ENCODE results near the gene PGAM5. TPM values are rescaled to one million over a fixed set of nuclear protein-coding genes. Genes with fewer than 3 reads are reported as not detected.
A peak's percentile ranks its signal among the peaks of the same experiment; 100 is the strongest.
"Not testable (repeated sequence)": the region's sequence is repeated elsewhere in the genome, so short reads cannot be mapped to it uniquely, and the experiment has no call there.

PGAM5 gene
- total RNA-seq, 2 donors from 2014 or later = 22.6 to 25.2 TPM

DNA sequence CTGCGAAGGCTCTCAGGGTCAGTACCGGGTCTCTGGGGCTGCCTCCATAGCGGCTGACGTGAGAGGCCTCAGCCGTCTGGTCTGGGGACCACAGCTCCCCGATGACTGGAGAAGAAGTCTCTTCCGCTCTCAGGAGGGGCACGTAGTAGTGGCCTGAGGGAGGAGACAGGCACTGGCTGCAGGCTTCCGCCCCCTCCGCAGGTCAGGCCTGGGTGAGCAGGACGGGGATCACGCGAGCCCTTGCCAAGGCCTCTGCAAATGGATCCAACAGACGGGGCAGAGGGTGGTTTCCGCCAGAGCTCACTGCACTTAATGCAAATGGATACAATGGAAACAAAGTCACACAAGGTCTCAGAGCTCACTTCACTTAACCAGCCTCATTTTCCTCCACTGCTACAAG, 26.3 kb downstream of the PGAM5 start:
- intact Hi-C loops (cut with DNase I) = no loop called here
- ATAC-seq (no peak), DNase-seq (no peak)

DNA sequence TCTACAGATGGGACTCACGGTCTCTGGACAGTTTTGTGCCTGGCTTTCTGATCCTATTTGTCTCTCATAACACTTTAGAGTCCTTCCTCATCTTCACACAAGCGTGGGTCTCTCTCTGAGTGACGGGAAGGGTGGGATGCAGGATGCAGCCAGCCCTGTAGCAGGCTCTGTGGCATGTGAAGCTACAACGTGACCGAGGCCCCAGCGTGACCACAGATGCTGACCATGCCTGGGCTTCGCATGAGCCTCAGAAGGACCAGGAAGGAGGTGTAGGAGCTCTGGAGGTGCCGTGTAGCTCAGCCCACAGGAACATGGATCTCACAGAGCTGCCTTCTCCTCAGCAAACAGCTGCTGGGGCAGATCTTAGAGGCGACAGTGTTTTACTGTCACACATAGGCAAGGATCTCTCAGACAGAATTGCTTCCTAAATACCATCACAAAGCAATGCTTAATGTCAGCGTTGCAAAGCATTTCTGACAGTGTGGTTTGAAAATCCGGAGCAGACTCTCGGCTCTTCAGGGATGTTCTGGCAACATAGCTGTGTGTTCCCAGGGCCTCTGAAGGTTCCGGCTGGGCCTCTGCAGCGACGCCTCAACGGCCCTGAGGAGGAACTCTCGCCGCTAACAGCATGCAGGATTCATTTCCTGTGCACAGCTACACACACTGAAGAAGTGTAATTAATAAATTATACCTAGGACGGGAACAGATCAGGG, 29.1 kb downstream of the PGAM5 start:
- ATAC-seq (peak; percentile 7 to 56), DNase-seq (no peak)
- intact Hi-C loops (cut with DNase I) = no loop called here

DNA sequence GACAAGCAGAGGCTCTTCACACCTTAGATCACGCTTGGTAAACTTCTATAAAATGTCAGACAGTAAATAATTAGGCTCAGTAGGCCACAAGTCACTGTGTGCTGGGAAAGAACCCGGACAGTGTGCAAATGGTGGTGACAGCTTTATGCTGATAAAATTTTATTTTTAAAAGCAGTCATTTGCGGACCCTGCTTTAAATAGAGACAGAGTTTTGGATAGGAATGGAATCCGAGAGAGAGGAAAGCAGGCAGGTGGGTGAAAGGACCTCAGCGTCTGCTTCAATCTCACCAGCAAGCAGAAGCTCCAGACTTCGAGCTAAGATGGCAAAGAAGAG, 29.6 kb downstream of the PGAM5 start:
- ATAC-seq = peak; percentile 5 to 74
- no peak for DNase-seq
- intact Hi-C loops (cut with DNase I) = no loop called here

DNA sequence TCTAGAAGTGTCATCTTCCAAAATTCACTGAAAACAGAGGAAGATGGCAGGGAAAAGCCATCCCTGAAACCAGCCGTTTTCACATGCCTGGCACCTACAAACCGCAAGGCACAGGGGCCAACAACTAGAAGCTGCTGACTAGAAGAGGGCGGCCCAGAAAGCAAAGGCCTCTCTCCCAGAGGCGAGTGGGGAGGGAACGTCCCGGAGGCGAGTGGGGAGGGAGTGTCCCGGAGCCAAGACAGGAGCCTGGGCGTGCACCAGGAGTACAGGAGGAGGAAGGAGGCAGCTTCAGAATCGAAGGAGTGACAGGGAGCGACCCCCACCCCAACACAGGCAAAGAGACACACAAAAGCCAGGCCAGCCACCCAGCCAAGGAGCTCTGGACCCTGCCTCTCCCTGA, 30.0 kb downstream of the PGAM5 start:
- intact Hi-C loops (cut with DNase I) = no loop called here
- ATAC-seq = peak; percentile 42 to 66
- DNase-seq = no peak

DNA sequence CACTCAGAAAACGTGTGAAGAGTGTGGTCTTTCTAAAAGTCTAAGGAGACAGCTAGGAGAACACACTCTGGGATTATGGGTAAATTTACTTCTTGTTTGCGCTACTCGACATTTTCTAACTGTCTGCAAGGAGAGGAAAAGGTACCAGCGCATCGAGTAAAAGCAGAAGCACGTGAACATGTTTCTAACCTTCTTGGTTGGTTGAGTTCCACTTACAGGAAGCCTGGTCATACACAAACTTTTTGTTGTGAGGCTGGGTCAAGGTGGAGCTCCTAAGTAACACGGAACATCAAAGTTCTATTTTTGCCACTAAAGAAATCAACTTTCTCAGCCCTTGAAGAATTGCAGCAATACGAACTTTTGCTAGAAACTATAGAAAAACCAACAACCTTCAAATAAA, 31.0 kb downstream of the PGAM5 start:
- DNase-seq (no peak), ATAC-seq (no peak)
- intact Hi-C loops (cut with DNase I) = no loop called here

DNA sequence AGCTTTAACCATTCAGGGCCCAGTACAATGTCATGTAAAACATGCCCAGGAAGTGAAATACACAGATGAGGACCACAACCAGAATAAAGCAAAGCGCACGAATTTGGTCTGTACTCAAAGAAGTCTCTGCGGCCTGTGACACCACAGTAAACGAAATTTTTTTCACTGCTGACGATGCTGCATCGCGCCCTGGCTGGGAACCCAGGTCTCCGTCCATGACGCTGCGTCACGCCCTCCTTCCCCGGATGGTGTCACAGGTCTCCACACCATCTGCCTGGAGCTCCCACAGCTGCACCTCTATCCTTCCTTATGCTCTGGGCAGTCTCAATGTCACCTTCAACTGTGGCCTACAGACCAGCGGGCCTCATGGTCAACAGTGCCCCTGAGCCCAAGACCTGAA, 33.2 kb downstream of the PGAM5 start:
- ATAC-seq (no peak), DNase-seq (no peak)
- intact Hi-C loops (cut with DNase I) = no loop called here

DNA sequence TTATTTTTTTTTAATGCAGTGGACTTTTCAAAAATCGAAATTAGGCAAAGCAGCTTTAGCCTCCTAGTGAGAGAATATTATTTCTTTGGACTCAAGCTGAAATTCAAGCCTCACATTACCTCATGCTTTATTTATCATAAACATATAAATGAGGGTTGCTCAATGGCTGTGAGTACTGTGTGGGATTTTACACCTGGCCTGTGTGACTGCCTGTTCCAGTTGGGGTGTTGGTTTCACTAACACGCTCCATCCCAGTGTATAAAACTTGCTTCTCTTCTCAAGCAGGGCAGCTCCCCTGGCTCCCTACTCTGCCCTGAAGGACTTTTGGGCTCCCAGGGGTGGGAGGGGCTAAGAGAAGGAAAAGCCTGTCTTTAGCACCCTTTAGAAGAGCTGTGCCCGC, 36.0 kb downstream of the PGAM5 start:
- no peak for DNase-seq
- intact Hi-C loops (cut with DNase I) = no loop called here
- ATAC-seq = no peak

DNA sequence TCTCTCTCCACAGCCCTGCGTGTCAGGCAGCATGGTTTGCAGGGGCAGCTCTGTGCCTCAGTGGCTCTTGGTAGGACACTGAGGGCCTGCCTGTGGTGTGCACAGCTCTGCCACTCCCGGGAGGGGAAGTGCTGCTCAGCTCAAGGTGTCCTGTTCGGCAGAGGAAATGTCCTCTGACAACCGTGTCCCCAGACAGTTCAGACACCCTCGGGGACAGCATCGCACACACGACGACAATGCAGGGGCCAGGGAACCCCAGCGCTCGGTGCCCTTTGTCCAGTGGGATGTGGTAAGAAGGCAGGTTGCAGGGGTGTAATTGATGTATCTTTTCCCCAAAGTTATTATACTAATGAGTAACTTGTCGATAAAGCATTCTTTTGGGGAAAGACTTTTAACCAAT, 36.8 kb downstream of the PGAM5 start:
- intact Hi-C loops (cut with DNase I) = no loop called here
- DNase-seq = no peak

DNA sequence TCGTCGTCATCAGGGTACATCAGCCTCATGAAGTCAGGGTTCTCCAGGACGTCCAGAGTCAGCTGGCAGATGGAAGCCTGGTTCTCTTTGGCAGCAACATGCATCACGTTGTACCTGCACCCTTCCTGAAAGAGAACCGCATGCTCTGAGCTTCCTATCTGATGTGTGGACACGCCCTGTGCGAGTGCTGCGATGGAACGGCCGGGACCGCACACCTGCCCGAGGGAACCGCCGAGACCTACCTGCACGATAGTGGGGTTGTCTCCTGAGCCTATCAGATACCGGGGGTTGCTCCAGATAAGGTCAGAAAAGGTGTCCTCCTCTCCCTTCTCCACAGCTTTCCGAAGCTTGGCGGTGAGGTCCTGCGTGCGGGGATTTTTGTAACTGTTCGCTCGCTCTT, 37.3 kb downstream of the PGAM5 start:
- DNase-seq = no peak
- intact Hi-C loops (cut with DNase I) = no loop called here
- no peak for ATAC-seq

More for the DNA sequence above, 36.8 kb downstream of the PGAM5 start:
- ATAC-seq = no peak

DNA sequence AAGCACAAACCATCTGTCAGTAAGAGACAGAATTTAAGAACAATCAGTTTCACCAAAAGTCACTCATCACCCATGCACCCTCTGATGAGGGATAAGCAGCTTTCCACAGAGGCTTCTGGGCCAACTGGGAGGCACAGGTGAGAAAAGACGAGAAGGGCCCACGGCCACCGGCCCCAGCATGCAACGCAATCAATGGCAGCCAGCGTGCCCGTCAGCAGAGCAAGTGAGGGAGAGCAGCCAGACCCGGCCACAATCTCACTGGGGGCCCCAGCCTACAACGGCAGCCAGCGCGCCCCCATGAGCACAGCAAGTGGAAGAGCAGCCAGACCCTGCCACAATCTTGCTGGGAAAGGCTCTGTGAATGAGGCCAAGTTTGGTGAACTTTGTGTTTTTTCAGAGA, 37.7 kb downstream of the PGAM5 start:
- intact Hi-C loops (cut with DNase I) = no loop called here
- DNase-seq = no peak
- no peak for ATAC-seq

DNA sequence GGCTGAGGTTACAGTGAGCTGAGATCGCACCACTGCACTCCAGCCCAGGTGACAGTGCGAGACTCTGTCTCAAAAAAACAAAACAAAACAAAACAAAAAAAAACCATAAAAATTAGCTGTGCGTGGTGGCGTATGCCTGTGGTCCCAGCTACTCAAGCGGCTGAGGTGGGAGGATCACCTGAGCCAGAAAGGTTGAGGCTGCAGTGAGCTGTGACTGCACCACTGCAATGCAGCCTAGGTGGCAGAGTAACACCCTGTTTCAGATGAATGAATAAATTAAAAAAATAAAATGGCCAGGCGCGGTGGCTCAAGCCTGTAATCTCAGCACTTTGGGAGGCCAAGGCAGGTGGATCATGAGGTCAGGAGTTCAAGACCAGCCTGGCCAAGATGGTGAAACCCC, 43.0 kb downstream of the PGAM5 start:
- intact Hi-C loops (cut with DNase I); DNase-seq; ATAC-seq: not testable (repeated sequence)

DNA sequence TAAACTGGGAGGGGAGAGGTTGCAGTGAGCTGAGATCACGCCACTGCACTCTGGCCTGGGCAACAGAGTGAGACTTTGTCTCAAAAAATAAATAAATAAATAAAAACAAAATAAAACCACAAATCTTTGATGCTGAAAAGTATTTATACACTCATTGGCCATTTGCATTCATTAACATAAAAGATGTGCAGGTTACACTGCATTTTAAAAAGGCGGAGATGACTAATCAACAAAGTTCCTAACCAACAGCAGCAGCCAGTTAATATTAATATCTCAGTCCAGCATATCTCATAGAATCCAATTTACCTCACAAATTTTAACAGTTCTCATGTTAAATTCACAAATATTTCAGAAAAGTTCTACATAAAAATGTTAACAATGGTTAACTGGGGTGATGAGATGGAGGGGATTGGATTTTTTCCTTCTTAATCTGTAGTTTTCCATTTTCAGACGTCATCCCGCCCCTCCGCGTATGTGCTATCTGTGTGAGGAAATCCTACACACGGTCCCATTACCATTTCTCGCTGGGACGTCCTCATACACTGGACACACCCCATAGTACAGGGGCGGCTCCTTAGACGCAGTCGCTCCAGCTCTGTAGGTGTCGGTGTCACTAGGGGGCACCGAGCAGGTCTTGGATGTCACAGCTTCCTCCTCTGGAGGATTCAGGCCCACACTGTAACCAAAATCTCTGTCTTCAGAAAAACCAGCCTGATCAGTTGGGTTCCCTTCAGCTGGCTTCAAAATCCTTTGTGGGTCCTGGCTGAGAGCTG, 43.7 kb downstream of the PGAM5 start:
- DNase-seq (no peak), ATAC-seq (no peak)
- intact Hi-C loops (cut with DNase I) = no loop called here

DNA sequence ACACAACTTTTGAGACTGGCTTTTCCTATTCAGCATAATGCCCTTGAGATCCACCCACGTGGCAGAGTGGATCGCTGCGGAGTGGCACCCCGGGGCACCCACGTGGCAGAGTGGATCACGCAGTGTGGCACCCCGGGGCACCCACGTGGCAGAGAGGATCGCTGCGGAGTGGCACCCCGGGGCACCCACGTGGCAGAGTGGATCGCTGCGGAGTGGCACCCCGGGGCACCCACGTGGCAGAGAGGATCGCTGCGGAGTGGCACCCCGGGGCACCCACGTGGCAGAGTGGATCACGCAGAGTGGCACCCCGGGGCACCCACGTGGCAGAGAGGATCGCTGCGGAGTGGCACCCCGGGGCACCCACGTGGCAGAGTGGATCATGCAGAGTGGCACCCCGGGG, 48.2 kb downstream of the PGAM5 start:
- DNase-seq; intact Hi-C loops (cut with DNase I); ATAC-seq: not testable (repeated sequence)

DNA sequence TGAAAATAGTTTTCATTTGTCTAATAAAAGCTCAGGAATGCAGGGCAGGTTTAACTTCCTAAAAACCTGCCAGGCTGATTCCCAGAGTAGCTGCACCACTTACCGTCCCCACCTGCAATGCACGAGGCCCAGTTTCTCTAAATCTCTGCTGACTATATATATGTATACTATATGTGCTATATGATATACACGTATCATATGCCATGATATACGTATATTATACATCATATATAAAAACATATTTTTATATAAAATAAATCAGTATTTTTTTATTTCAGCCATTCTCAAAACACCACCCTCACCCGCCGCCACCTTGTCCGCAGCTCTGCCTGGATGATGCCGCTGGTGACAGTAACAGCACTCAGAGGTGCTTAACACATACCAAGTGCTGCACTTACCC, 48.7 kb downstream of the PGAM5 start:
- intact Hi-C loops (cut with DNase I) = no loop called here
- DNase-seq (no peak), ATAC-seq (no peak)

DNA sequence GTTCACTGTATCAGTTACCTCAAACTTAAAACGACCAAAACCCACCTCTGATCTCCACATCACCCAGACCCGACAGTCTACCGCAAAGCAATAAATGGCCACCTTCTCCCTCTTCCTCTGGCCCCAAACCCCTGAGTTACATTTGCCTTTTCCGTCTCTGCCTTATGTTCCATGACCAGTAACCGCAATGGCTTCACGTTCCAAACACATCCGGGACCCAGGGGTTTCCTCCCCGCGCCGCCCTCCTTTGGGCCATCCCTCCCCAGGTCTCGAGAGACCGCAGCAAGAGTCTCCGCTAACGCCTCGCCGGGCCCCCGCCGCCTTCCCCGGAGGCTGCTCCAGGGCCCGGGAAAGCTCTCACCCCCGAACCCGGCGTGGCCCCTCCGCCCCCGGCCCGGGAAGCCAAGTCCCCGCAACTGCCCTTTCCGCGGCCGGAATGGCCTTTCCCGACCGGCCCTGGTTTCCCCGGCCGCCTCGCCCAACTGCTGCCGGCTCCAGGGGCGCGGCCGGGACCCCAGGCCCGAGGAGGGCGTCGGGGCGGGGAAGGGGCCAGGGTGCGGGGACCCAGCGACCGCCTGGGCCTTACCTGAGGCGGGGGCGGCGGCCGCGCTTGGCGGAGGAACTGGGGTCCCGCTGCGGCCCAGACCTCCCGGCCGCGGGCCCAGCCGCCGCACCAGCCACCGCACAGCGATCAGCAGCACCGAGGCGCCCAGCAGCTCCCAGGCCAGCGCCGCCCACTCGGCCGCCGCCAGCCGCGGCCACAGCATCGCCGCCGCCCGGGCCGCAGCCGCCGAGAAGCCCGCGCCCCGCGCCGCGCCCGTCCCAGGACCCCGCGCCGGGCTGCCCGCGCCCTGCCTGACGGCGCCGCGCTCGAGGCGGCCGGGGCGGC, 50.6 kb downstream of the PGAM5 start, which contains the start of gene ANKLE2:
TSS of gene ANKLE2 (minus strand) at position 801 of the 889 bp plus-strand sequence. CDS start at position 767, 34 bp downstream.
- ATAC-seq (peak; percentile 31 to 52), DNase-seq (peak; percentile 51)
- intact Hi-C loops (cut with DNase I) = no loop called here

DNA sequence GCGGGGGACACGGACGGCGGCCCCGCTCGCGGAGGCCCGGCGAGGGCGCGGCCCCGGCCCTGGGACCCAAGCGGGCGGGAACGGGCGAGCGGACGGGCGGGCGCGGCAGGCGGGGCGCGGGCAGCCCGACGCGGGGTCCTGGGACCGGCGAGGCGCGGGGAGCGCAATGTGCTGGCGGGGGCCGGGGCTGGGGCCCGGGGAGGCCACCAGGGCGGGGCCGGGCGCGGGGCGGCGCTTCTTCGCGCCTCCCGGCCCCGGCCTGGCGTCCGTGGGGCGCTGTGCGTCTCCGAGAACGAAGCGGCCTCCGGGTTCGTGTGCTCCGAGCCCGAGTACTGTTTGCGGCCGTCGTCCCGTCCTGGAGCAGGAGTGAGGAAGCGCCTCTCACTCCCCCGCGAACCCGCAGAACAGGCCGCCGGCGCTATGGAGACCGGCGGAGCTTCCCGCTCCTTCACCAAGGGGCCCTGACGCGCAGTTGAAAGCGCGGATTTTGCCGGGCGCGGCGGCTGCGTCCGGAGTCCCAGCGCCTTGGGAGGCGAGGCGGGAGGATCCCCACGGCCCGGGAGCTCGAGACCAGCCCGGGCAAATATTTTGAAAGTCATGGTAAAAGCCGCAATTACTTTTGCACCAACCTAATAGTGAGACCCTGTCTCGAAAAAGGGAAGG, 51.4 kb downstream of the PGAM5 start:
- DNase-seq (peak; percentile 90), ATAC-seq (peak; percentile 90 to 95)
- intact Hi-C loops (cut with DNase I) = no loop called here

DNA sequence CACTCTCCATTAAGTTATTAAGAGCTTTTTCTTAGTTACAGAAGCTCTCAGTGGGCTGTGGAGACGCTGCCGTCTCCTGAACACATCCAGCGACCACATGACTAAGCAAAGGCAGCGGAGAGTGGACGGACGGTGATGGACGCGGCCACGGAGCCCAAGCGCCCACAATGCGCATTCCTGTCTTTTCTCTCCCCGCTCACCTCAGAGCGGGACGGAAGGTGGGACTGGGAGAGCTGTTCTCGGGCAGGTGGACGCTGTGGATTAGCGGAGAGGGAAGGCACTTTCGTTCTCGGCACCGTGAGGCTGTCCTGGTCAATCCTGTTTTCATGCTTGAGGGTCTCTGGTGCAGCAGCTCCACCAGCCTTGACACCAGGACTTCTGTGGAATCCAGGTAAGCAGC, 53.6 kb downstream of the PGAM5 start:
- no peak for DNase-seq
- intact Hi-C loops (cut with DNase I) = no loop called here

DNA sequence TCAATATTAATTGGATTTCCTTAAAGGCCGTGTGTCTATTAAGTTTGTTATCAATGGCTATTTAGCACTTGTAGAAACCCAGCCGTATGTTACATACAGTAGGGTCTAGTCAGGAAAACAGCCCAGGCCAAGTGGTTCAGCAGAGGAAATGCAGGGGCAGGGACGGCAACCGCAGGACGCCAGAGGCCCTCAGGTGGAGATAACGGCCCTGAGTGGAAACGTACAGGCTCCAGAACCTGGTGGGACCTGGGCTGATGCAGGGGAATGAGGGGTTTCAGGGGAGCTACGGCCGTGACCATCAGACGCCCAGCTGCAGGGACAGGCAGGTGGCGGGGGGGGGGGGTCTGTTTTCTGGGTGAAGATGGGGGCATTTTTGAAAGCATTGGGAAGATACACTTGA, 54.7 kb downstream of the PGAM5 start:
- intact Hi-C loops (cut with DNase I) = no loop called here

More for the DNA sequence above, 53.6 kb downstream of the PGAM5 start:
- no peak for ATAC-seq

DNA sequence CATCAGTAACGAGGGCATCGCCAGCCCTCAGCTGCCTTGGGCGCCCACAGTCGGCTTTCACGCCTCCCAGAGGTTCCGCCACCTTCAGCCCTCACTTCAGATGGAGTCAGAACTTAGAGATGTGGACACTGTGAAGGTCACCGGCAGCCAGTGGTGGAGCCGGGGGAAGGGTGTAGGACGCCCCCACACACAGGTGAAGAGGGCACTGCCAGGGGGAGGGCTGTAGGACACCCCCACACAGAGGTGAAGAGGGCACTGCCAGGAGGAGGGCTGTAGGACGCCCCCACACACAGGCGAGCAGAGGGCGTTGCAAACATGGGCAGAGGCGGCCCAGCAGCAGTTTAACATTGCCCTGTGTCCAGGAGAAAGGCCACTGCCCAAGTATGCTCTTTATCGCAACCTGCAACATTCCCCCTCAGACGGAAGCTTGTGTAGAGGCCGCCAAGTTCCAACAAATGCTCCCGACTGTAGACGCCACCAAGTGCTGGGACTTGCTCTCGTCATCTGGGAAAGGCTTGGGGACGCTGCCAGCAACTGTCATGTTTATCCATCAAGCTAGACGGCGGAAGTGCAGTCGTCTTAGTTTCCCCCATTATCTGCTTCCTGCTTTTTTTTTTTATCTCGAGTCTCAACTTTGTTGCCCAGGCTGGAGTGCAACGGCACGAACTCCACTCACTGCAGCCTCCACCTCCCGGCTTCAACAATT, 55.9 kb downstream of the PGAM5 start:
- ATAC-seq (peak; percentile 28 to 33), DNase-seq (peak; percentile 89)
- intact Hi-C loops (cut with DNase I) = no loop called here

More for the DNA sequence above, 54.7 kb downstream of the PGAM5 start:
- DNase-seq (no peak), ATAC-seq (no peak)

Data from left cardiac atrium (tissue), 4 donors.